HL-60/S4 treated with retinoic acid at 250 ng/mL for 4 days and 3 days (cell line): ENCODE data around the gene EHHADH.
"Not testable (repeated sequence)": the region's sequence is repeated elsewhere in the genome, so short reads cannot be mapped to it uniquely, and the experiment has no call there.

Source experiments
- in situ Hi-C: fragments of 300-500 bp; cut with MboI; formaldehyde crosslinking; loops from 2 replicates; pipeline ENCODE4 v1.7.0; 2022; ENCODE audit warnings: low sequenced_read_pairs

Gene EHHADH

GRCh38 chr3:185253645-185254410 lies at the start of gene EHHADH:
Gene EHHADH (minus strand): TSS chr3:185254049. CDS start chr3:185254022, 27 bp downstream.
- in situ Hi-C loops, result no loop called here

DNA sequence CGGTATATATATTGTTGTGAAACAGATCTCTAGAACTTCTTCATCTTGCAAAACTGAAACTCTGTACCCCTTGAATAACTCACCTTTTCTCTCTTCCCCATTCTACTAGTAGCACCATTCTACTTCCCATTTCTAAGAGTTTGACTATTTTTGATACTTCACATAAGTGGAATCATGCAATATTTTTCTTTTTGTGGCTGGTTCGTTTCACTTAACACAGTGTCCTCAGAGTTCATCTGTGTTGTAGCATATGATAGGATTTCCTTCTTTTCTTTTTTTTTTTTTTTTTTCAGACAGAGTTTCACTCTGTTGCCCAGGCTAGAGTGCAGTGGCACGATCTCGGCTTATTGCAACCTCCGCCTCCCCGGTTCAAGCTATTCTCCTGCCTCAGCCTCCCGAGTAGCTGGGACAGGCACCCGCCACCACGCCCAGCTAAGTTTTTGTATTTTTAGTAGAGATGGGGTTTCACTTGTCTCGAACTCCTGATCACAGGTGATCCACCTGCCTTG lies 46.1 kb upstream of the EHHADH start:
- in situ Hi-C loops, result not testable (repeated sequence)

DNA sequence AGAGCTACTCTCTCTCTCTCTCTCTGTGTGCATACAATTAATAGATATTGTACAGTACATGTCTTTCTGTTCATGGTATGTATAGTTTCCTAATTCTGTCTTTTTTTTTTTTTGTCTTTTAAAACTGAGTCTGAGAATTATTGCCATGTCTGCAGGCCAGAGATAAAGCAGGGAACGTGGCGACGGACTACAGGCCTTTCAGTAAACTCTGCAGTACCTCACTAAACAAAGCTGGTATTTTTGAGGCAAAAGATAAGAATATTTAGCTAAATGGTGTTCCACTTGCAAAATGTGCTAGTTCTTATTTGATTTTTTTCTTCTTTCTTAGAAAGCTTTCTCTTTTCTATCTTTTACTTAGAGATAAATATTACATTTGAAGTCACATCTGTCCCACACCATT lies 44.0 kb upstream of the EHHADH start:
- in situ Hi-C loops, result no loop called here

DNA sequence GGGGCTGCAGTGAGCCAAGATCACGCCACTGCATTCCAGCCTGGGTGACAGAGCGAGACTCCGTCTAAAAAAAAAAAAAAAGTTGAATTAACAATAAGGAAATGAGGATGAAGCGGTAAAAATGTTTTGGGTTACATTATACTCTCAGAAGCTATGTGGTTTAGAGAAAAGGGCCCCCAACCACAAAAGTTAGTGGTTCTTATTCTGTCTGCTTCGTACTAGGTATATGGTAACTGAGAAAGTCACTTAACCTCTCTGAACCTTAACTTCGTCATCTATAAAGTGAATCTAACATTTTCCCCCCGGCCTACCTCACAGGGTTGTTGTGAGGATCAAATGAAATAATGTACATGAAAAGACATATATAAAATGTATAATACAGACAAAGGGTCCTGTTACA lies 38.4 kb upstream of the EHHADH start:
- in situ Hi-C loops, result no loop called here

DNA sequence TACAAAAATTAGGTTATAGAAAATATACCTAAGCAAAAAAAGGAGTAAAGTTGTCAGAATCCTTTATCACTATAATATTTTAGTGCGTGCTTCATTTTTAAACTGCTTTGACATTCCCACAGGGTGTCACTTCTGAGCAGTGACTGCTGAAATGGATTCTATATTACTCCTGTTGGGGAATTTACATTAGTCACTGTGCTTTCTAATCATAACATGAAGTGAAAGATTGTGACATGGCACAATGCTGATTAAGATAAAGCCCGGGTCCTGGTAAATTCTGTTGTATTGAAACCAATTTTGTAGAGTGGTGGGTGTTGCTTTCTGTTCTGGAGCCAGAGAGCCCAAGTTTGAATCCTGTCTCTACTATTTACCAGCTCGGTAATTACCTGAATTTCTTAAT lies 36.4 kb upstream of the EHHADH start:
- in situ Hi-C loops, result no loop called here

DNA sequence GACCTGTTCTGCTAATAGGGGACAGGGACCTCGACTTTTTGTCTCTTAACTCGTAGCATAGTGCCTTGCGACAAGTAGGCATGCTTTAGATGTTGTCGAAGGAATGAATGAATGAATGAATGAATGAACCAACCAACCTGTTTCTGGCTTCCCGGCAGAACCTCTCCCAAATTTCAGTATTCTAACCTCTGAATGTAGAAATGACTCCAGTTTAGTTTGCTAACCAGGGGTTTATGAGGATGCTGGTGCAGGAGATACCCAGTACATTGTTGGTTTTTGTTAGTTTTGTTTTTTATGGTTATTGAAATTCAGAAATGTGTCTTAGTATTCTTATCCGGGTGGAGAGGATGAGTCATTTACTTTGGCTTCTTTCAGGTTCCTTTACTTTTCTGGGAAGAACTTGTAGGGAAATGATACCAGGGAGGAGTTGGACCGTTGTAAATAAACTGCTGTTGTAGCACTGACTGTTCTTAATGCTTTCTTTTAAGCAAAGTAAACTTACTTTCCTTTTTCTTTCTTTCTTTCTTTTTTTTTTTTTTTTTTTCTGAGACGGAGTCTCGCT lies 29.6 kb upstream of the EHHADH start:
- in situ Hi-C loops, result no loop called here

- in situ Hi-C loops, result no loop called here
Measured at GRCh38 chr3:185282696-185283373, 29.0 kb upstream of the EHHADH start.

DNA sequence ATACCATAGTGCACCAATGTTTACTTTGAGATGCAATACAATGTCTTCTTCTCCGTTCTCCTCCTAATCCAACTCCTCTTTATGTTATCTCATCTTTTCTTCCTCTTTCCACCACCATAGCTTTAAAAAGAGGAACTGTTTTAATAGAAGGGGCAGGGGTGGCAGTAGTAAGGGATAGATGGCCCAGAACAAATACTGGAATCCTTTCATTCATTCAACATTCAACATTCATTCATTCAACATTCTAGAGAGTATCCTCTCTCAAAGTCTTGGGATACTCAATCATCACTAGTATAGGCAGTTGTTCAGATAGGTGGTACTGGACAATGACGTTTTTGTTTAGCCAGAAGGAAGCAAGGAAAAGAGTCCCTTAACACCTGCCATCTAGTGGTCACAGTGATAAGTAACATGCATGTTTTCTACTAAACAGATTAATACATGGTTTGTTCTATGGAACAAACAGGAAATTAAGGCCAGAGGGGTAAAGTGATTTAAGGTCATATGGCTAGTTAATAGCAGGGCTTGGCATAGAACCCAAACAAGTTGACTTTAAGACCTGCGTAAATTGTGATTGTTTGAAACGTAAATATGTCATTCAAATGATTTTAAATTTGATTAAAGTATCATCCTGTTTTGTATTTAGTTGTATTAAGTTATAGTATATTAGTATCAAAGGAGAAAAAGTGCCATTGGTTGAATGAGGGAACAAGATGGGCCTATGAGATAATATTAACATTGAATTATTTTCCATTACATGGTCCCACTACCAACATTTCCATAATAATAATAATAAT lies 26.9 kb upstream of the EHHADH start:
- in situ Hi-C loops, result no loop called here

- in situ Hi-C loops, result no loop called here
Measured at GRCh38 chr3:185279587-185280138, 25.8 kb upstream of the EHHADH start.

- in situ Hi-C loops, result no loop called here
Measured at GRCh38 chr3:185276415-185276814, 22.6 kb upstream of the EHHADH start.

DNA sequence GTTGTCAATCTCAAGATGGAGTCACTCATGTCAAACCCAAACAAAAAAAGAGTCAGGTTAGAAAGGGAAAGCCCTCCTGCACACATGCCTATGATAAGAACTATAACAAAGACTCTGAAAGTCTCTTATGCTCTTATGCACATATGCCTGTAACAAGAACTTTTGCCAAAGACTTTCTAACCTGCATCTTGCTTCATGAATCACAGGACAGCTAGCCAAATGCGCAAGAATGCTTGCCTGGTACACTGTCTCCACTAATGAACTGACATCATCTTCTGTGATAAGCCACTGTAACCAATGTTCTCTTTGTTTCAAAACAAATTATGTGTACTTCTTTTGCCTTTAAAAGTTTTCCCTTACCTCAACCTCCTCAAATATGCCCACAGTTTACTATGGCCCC lies 18.2 kb upstream of the EHHADH start:
- in situ Hi-C loops, result no loop called here

- in situ Hi-C loops, result no loop called here
Measured at GRCh38 chr3:185270956-185271332, 17.1 kb upstream of the EHHADH start.

- in situ Hi-C loops, result no loop called here
Measured at GRCh38 chr3:185270262-185270955, 16.6 kb upstream of the EHHADH start.

GRCh38 chr3:185268194-185268962 lies 14.5 kb upstream of the EHHADH start:
- in situ Hi-C loops, result no loop called here

GRCh38 chr3:185267193-185267592 lies 13.3 kb upstream of the EHHADH start:
- in situ Hi-C loops, result no loop called here

- in situ Hi-C loops, result no loop called here
Measured at GRCh38 chr3:185264849-185265553, 11.2 kb upstream of the EHHADH start.

DNA sequence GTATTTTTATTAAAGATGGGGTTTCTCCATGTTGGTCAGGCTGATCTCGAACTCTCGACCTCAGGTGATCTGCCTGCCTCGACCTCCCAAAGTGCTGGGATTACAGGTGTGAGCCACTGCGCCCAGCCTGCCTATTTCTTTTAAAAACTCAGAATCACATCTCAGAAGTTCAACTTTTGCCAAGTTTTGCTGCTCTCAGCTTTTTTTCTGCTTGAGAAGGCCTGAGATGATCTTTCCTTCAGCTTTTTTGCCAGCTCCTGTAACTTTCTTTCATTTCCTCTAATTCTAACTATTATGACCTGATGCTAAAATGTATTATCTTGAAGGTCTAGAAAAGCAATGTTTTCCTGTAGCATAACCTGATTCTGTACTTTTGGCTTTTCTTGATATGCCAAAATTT lies 9.6 kb upstream of the EHHADH start:
- in situ Hi-C loops, result no loop called here

GRCh38 chr3:185257334-185257733 lies 3.5 kb upstream of the EHHADH start:
- in situ Hi-C loops, result no loop called here

- in situ Hi-C loops, result no loop called here
Measured at GRCh38 chr3:185254799-185255198, 950 bp upstream of the EHHADH start.
